GM10248 (cell line): ENCODE data around the gene LIMA1.

Experiments used
- CTCF ChIA-PET: fragments of 300-600 bp; sonication (Branson Sonifier 250); formaldehyde crosslinking; extraction: SDS; loops from one replicate; lab custom pipeline; 2021; ENCODE audit warnings: antibody characterized with exemption; lab: Yijun Ruan, JAX
- POLR2A ChIA-PET: fragments of 350-650 bp; sonication (Branson Sonifier 250); formaldehyde crosslinking; extraction: SDS; loops from one replicate; lab custom pipeline; 2020; ENCODE audit warnings: antibody characterized with exemption; lab: Yijun Ruan, JAX
- DNase-seq: peaks from one replicate; pipeline ENCODE4 v3.0.0; 2012; ENCODE audit errors: extremely low spot score
- TF ChIP-seq, protein P1 (sequence below): IDR thresholded peaks from 2 replicates; pipeline ENCODE4 v1.5.1; 2012; ENCODE audit warnings: mild to moderate bottlenecking, low read depth; ENCODE audit errors: extremely low read depth, missing control alignments, control extremely low read depth

LIMA1 gene

DNA sequence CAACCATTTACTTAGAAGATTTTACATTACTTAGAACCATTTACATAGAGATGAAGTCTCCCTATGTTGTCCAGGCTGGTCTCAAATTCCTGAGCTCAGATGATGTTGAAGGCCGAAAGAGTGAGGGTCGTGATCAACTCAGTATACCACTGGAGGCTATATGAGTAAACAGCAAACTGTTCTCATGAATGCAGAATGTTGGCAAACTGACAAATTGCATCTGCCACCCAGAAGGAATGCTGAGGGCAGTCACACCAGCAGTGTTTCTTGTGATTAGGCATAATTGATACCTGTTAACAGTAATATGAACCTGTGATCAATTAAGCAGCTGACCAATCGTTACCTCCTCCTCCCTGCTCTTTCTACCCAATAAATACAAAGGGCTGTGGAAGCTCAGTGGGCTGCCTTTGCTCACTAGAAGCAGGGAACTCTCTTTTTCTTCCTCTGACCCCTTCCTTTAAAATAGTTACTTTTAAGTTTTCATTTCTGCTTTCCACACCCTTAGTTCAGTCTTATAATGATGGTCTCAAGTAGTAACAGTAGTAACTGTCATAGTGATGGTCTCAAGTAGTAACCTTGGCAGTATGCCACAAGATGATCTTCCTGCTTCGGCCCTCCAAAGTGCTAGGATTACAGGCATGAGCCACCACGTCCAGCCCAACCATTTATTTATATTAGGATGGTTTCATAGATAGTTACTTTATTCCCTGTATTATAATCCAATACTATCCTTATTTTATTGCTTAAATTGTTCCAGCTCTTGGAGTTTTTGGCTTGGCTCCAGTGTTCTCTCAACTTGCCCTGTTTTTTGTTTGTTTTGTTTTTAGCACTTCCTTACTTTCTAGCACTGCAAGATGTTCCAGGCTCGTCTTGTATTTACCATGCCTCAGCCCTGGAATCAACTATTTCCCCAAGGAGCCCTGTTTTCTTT lies 25.8 kb downstream of the LIMA1 start:
- no peak for DNase-seq
- TF ChIP-seq, protein P1, sequence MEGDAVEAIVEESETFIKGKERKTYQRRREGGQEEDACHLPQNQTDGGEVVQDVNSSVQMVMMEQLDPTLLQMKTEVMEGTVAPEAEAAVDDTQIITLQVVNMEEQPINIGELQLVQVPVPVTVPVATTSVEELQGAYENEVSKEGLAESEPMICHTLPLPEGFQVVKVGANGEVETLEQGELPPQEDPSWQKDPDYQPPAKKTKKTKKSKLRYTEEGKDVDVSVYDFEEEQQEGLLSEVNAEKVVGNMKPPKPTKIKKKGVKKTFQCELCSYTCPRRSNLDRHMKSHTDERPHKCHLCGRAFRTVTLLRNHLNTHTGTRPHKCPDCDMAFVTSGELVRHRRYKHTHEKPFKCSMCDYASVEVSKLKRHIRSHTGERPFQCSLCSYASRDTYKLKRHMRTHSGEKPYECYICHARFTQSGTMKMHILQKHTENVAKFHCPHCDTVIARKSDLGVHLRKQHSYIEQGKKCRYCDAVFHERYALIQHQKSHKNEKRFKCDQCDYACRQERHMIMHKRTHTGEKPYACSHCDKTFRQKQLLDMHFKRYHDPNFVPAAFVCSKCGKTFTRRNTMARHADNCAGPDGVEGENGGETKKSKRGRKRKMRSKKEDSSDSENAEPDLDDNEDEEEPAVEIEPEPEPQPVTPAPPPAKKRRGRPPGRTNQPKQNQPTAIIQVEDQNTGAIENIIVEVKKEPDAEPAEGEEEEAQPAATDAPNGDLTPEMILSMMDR, result no peak
- ChIA-PET CTCF (interaction anchor here (1.4 to 2.9 kb wide), 2 partner anchors 10 to 57 kb away, joined by 3 to 10 read pairs; no protein-coding TSS in a partner anchor), POLR2A (no interaction called here)

DNA sequence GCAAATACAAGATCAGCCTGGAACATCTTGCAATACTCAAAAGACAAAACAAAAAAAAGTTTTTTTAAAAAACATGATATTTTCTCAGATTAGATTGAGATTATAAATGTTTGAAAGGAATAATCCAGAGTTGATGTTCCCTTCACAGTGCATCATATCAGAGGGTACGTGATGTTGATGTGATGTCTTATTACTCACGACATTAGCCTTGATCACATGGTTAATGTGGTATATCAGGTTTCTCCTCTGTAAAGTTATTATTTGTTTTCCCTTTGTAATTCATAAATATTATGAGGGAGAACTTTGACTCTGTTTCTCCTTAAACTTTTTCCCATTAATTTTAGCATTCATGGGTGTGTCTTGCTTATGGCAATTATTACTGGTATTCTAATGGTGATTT lies 26.6 kb downstream of the LIMA1 start:
- ChIA-PET POLR2A (no interaction called here), CTCF (no interaction called here)
- no peak for DNase-seq
- TF ChIP-seq, protein P1, result no peak

DNA sequence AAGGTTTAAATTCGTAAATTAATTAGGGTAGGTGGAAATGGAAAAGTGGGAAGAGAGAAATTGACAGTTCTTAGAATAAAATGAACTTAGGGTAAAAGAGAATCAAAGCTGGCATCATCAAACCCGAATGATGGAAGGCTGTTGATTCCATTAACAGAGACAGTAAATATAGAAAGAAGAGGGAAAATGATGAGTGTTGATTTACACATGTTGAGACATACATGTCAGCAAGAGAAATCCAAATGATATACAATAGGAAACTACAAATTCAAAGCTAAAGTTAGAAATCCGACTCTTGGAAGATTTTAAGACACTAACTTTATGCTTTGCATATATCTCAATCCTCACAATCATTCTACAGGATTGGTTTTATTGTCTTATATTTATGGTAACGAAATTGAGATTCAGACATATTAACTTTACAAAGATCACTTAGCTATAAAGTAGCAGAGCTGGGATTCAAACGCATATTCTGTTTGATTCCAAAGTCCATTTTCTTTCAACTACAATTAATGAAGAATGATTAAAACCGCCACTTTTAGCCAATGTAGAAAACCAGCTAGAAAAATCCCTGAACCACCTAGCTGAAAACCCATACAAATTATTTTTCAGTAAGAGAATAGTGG lies 30.2 kb downstream of the LIMA1 start:
- POLR2A ChIA-PET, result interaction anchor here (0.7 kb wide), 1 partner anchor 61 kb away, joined by 9 read pairs; no protein-coding TSS in a partner anchor
- TF ChIP-seq, protein P1, result no peak
- CTCF ChIA-PET, result interaction anchor here (1.1 to 1.6 kb wide), 2 partner anchors 10 to 20 kb away, joined by 3 to 4 read pairs; no protein-coding TSS in a partner anchor
- DNase-seq, result no peak

DNA sequence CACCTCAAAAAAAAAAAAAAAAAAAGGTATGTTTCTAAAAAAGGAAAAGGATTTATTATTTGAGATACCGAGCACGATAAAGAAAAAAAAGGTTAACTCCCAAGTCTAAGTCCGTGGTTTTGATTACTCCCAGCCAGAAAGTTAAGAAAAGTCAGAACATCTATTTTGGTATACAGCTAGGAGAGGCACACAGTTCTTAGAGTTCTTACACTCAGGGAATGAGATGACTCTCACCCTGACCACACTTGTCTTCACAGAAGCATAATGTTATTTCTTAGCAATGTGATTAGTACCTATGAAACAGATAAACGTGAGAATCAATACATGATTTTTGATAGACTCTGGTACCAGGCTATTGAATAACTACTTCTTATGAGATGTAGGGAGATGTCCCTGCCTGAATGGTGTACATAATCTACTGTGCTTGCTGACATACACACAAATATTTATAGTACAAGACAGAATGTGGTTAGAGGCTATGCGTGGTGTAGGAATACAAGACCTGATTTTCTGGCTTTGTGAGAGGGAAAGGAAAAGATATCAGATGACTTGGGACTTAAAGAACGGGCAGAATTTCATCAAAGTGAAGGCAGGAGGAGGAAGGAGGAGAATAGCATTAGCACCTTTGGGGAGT lies 31.6 kb downstream of the LIMA1 start:
- CTCF ChIA-PET, result no interaction called here
- TF ChIP-seq, protein P1, result no peak
- DNase-seq, result no peak
- POLR2A ChIA-PET, result interaction anchor here (0.7 kb wide), 1 partner anchor 29 kb away, joined by 3 read pairs; no protein-coding TSS in a partner anchor

DNA sequence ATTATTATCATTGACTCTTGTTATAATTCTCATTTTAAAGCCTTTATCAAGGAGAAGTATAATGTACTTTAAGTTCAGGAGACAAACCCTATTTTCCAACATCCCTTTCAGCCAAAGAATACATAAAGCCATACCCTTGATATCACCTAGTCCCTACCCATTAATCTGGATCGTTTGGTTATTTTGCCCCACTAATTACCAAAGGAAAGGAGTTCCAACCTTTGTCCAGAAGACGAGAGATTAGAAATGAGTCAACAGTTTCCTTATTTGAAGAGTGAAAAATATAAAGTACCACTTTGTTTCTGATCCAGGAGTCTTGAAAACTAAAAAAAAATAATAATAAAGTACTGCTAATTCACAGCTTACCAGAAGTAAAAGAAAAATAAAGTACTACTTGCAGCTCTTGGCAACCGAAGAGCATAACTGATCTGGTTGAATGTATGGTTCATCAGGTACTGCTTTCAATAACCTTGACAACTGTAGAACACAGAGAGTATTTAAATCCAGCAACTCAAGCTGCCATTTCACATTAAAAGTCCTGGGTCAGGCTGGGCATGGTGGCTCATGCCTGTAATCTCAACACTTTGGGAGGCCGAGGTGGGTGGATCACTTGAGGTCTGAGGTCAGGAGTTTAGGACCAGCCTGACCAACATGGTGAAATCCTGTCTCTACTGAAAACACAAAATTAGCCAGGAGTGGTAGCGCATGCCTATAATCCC lies 33.7 kb downstream of the LIMA1 start:
- peak; percentile 28 for DNase-seq
- CTCF ChIA-PET, result interaction anchor here (1.1 to 1.4 kb wide), 4 partner anchors 15 to 37 kb away, joined by 3 to 5 read pairs (median 4); no protein-coding TSS in a partner anchor
- TF ChIP-seq, protein P1, result no peak
- POLR2A ChIA-PET, result no interaction called here

DNA sequence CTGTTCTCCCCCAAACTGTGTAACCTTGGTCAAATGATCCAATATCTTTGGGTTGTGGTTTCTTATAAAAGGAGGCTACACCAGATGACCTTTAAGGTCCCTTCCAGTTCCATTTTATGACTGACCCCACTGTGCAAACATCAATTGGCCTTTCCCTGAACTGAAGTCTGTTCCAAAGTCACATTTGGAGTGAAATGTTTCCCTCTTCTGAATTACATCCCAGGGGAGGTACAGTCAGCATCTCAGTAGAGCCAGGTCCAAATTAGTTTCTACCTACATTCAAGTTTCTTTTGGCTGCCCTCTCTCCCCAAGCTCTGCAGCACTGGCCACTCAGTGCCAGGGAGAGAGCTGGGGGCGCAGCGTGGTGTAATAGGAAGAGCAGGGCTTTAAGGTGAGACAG lies 34.4 kb downstream of the LIMA1 start:
- ChIA-PET POLR2A (no interaction called here), CTCF (interaction anchor here (1.3 to 1.4 kb wide), 3 partner anchors 16 to 26 kb away, joined by 3 to 5 read pairs (median 5); no protein-coding TSS in a partner anchor)
- no peak for DNase-seq
- TF ChIP-seq, protein P1, result no peak
